ENCODE data around the gene REC8. TPM values are rescaled to one million over a fixed set of nuclear protein-coding genes. Genes with fewer than 3 reads are reported as not detected.
A peak's percentile ranks its signal among the peaks of the same experiment; 100 is the strongest.

The REC8 gene
- total RNA-seq, 1 experiment from 2014 or later = 58.0 TPM

GRCh38 chr14:24194186-24194872 lies 22.4 kb downstream of the REC8 start:
- Histone ChIP-seq H2BK12ac (ENCODE audit: insufficient read length, low read depth, low read length) (no peak overlapping the region), H2BK120ac (ENCODE audit: low read depth, low read length, poor library complexity, severe bottlenecking) (no peak overlapping the region), H4K5ac (ENCODE audit: insufficient read length, low read depth, low read length) (no peak overlapping the region), H3K18ac (ENCODE audit: insufficient read length, low read depth, low read length) (no peak overlapping the region), H3K56ac (ENCODE audit: insufficient read length, low read depth, low read length) (no peak overlapping the region), H2AK5ac (ENCODE audit: insufficient read length, low read length) (no peak overlapping the region), H3K79me2 (ENCODE audit: insufficient read depth, low read length) (no peaks in the 10 kb centered on the region), H3K23ac (ENCODE audit: insufficient read length, low read depth, low read length) (no peak overlapping the region), H3K4me1 (ENCODE audit: insufficient read depth, low read length) (no peaks in the 10 kb centered on the region), H3K23me2 (ENCODE audit: insufficient read length, low read depth, low read length, poor library complexity, severe bottlenecking) (peaks cover 8% of the 10 kb centered on the region), H4K8ac (replicated peaks; ENCODE audit: insufficient read length, low read depth, low read length) (no peak overlapping the region), H3T11ph (ENCODE audit: low read length) (no peak overlapping the region), H2BK15ac (ENCODE audit: low read depth, low read length) (no peak overlapping the region; the same call in 1 of the 2 replicates), H3K27ac (ENCODE audit: insufficient read length, low read depth, low read length) (no peak overlapping the region), H3K4ac (ENCODE audit: low read depth, low read length) (no peak overlapping the region), H4K91ac (ENCODE audit: insufficient read length, low read depth, low read length) (no peak overlapping the region), H3K14ac (ENCODE audit: insufficient read depth, low read length) (no peak overlapping the region), H3K9me3 (ENCODE audit: control insufficient read depth, low read depth, low read length) (no peaks in the 10 kb centered on the region), H3K27me3 (ENCODE audit: insufficient read depth, low read length) (no peaks in the 10 kb centered on the region), H3K9ac (ENCODE audit: extremely low read depth, insufficient read length, low read length) (no peak overlapping the region), H3K79me1 (ENCODE audit: insufficient read depth, low read depth, low read length, poor library complexity, severe bottlenecking) (no peaks in the 10 kb centered on the region), H3K4me2 (ENCODE audit: insufficient read depth, insufficient read length, low read length) (peak overlapping the region; percentile 71), H2BK20ac (ENCODE audit: low read depth, low read length, poor library complexity, severe bottlenecking) (no peak overlapping the region), H4K20me1 (ENCODE audit: control insufficient read depth, insufficient read depth, insufficient read length) (no peaks in the 10 kb centered on the region), H2AFZ (ENCODE audit: low read length) (no peak overlapping the region), H2BK5ac (ENCODE audit: insufficient read length, low read length) (no peak overlapping the region)
- WGBS (ENCODE audit: extremely low coverage, insufficient read length, low lambda C conversion rate) = no CpG with 5 or more reads among the region's 7 CpGs
- TF ChIP-seq CTCF (conservative IDR thresholded peaks at IDR 0.05) = no peak
- H3K4me3 Mint-ChIP-seq = peak overlapping the region; percentile 92 to 98
- no peak for DNase-seq
- no peak overlapping the region for H3K27ac Mint-ChIP-seq
- H3K36me3 Mint-ChIP-seq (ENCODE audit: insufficient read depth in 1 of 3, low read depth in 3 of 3) = peaks cover 13 to 47% (median 45%) of the 10 kb centered on the region in 3 experiments
- H3K9me3 Mint-ChIP-seq = no peaks in the 10 kb centered on the region
- H3K27me3 Mint-ChIP-seq (ENCODE audit: low read depth) = no peaks in the 10 kb centered on the region
- H3K4me1 Mint-ChIP-seq = peaks cover 26 to 31% of the 10 kb centered on the region in 2 experiments
